HG03064 (cell line): ENCODE results near the gene SEMA3G.

Source experiments
- ATAC-seq: cut with Tn5 transposase; IDR thresholded peaks from one replicate; pipeline ENCODE4 v1.9.1; 2021; ENCODE audit warnings: low read depth; ENCODE audit not compliant: unreplicated experiment

The SEMA3G gene

DNA sequence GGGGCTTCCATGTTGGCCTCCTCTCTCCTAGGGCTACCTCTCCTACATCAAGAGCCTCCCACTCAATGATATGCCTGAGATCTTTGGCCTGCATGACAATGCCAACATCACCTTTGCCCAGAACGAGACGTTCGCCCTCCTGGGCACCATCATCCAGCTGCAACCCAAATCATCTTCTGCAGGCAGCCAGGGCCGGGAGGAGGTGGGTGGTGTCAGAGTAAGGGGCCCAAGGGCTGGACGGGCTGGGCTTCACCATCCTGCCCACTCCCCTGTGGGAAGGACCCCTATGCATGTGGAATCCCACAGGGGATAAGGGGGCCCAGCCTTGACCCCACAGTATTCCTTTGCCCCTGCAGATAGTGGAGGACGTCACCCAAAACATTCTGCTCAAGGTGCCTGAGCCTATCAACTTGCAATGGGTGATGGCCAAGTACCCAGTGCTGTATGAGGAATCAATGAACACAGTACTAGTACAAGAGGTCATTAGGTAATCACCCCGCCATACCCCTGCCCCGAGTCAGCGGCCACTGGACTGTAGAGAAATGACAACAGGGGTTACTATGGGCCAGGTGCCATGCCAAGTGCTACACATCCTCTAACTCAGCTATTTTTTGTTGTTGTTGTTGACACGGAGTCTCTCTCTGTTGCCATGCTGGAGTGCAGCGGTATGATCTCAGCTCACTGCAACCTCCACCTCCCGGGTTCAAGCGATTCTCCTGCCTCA lies 47.1 kb downstream of the SEMA3G start:
- ATAC-seq = no peak

DNA sequence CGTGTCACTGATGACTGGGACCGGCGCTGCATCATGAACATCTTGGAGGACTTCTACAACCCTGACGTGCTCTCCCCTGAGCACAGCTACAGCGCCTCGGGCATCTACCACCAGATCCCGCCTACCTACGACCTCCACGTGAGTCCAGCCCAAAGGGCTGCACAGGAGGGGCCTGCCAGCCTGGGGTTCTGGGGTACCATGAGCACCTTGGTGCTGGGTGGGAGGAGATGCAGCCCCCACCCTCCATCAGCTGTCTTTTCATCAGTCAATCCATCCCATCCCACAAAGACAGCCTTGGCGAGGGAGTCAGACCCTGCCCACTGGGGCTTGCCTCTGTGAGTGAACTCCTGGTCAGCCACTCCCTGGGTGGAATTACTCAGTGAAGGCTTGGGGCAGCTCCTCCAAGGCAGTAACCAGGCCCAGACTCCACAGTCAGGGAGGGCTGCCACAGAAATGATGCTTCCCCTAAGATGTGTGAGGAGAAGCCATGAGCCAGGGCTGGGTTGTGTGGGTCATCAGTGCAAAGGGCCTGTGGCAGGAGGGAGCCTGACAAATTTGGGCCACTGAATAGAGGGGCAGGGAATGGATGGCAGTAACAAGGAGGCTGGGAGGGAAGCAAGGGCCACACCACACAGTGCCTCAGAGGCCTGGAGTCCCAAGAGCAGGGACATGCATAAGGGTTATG lies 47.9 kb downstream of the SEMA3G start:
- ATAC-seq = no peak

DNA sequence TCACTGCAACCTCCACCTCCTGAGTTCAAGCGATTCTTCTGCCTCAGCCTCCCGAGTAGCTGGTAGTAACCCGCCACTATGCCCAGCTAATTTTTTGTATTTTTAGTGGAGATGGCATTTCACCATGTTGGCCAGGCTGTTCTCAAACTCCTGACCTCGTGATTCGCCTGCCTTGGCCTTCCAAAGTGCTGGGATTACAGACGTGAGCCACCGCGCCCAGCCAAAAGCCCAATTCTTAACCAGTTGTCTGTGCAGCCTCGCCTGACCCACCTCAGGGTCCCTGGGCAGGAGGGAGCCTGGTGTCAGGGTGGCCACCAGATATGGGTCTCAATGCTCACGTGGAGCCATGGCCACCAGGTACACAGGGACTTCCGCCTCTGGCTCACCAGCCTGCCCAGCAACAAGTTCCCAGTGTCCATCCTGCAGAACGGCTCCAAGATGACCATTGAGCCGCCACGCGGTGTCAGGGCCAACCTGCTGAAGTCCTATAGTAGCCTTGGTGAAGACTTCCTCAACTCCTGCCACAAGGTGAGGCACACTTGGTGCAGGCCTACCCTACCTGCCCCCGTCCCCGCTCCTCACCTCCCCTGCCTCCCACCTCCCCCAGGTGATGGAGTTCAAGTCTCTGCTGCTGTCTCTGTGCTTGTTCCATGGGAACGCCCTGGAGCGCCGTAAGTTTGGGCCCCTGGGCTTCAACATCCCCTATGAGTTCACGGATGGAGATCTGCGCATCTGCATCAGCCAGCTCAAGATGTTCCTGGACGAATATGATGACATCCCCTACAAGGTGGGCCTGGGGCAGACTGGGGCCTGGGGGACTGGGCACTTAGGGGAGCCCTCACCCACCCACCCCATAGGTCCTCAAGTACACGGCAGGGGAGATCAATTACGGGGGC lies 48.6 kb downstream of the SEMA3G start:
- no peak for ATAC-seq

DNA sequence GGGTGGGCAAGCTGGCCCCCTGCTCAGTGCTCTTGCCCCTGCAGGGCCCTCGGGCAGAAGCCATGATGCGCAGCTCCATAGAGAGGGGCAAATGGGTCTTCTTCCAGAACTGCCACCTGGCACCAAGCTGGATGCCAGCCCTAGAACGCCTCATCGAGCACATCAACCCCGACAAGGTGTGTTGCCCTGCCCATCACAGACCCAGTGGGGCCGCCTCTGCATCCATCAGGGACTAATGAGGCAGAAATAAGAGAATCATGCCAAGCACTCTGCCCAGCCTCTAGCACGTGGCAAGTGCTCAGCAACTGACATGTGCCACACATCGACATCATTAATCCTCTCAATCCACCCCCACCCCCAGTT lies 49.4 kb downstream of the SEMA3G start:
- ATAC-seq = no peak

DNA sequence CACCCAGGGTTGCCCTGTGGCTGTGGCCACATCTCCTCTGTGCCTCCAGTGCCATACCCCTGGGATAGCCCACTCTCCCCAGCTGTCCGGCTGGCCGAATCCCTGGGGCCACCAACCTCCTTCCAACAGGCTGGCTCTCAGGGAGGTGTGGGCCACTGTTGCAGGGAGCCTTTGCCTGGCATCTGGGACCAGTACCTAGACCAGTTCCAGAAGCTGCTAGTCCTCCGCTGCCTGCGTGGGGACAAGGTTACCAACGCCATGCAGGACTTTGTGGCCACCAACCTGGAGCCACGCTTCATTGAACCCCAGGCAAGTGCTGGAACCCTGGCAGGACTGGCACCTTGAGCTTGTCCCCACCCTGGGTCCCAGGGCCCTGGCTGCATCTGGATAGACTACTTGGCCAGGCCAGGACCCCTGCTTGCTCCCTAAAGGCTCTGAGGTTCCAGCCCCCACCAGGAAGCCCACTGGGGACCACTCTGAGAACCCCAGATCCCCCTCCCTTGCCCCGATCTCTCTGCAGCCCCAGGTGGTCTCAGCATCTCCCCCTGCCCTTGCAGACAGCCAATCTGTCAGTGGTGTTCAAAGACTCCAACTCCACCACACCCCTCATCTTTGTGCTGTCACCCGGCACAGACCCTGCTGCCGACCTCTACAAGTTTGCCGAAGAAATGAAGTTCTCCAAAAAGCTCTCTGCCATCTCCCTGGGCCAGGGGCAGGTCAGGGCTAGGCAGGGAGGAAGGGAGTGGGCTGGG lies 50.0 kb downstream of the SEMA3G start:
- ATAC-seq = no peak

DNA sequence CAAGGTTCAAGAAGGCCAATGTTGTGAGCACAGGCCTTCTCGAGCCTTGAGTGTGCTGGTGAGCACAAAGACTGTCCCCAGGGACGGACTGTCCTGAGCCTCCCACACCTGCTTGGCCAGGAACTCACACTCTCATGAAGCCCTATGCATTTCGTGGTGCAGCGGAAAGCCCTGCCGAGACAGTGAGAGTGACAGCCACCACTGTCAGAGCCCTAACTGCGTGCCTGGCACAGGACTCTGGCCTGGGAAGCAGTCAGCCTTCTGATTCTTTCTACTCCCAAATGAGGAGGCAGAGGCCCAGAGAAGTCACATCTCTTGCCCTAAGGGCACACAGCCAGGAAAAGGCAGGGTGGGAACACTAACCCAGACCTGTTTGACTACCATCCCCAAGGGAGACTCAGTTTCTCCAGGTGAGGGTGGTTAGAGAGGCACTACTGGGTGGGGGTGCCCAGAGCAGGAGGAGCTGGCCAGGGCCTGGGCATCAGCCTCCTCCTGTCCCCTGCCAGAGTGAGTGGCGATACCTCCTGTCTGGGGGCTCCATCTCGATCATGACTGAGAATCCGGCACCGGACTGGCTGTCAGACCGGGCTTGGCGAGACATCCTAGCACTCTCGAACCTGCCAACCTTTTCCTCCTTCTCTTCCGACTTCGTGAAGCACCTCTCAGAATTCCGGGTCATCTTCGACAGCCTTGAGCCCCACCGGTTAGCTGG lies 50.8 kb downstream of the SEMA3G start:
- ATAC-seq = no peak

DNA sequence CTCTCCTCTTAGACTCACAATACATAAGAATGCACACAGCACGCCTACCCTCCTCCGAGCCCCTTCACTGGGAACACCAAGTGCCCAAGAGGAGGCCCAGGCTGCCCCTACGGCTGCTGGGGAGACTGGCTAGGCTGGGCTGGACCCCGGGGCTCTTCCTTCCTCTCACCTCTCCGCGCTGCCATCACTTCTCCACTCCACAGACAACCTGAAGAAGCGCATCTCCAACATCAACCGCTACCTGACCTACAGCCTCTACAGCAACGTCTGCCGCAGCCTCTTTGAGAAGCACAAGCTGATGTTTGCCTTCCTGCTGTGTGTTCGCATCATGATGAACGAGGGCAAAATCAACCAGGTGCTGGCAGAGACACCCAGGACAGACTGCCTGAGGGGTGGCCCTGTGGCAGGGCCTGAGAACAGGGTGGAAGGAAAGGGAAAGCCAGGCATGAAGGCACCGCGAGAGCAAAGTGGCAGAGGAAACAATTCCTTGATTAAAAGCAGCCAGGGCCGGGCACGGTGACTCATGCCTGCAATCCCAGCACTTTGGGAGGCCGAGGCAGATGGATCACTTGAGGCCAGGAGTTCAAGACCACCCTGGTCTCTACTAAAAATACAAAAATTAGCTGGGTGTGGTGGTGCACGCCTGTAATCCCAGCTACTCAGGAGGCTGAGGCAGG lies 51.6 kb downstream of the SEMA3G start:
- ATAC-seq = no peak

DNA sequence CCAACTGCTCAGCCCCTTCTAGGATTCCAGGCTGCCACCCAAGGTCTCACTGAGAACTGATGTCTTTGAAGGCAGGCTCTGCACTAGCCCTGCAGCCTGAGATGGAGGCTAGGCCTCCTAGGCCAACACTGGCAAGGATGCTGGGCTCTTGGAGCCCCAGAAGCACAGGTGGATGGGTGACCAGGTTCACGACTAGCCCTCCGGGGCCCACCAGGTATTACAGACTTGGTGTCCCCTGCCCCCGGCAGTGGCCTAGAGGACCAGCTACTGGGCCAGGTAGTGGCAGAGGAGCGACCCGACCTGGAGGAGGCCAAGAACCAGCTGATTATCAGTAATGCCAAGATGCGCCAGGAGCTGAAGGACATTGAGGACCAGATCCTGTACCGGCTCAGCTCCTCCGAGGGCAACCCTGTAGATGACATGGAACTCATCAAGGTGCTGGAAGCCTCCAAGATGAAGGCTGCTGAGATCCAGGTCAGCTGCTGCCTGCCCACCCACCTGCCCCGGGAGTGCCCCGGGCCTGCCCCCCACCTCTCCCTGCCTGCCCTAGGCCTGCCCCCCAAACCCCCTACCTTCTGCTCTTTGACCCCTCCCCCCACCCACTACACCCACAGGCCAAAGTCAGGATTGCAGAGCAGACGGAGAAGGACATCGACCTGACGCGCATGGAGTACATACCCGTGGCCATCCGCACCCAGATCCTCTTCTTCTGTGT lies 52.5 kb downstream of the SEMA3G start:
- ATAC-seq = no peak

DNA sequence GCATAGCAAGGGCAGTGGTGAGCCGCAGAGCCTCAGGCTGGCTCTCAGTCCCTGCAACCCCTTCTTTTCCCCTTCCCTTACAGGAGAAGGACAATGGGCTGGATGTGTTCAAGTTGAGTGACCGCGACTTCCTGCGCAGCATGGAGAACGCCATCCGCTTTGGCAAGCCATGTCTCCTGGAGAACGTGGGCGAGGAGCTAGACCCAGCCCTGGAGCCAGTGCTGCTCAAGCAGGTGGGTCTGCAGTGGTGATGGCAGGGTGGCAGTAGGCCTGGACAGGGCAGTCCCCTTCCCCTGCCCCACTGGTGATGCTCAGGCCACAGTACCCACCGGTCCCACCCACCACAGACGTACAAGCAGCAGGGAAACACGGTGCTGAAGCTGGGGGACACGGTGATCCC lies 53.8 kb downstream of the SEMA3G start:
- ATAC-seq = no peak

DNA sequence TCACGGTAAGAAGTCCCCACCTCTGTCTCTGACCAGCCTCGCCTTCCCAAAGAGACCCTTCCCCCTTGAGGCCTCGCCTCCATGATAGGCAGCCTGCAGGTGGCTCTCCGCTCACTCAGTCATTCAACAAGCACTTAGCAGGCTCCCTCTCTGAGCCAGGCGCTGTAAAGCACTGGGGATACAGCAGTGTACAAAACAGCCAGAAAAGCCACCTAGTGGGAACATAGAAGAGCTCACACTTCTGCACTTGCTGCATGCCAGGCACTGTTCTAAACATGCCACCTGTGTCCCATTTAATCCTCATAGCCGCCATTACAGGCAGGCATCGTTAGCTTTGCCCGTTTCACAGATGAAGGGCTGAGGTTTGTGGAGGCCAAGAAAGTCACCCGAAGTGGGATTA lies 56.0 kb downstream of the SEMA3G start:
- no peak for ATAC-seq

DNA sequence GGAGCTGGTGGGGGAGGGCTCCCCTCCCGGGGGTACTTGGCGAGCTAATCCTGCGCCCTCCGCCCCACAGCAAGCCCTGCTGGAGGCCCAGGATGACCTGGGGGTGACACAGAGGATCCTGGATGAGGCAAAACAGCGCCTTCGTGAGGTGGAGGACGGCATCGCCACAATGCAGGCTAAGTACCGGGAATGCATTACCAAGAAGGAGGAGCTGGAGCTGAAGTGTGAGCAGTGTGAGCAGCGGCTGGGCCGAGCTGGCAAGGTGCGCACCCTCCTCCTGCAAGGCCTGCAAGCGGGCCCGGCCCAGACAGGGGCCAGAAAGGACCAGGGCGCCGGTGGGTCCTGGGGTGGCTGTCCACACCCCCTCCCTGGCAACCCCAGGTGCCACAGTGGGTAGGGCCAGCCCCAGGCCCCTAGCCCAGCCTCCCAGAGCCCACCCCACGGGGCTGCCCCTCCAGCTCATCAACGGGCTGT lies 56.5 kb downstream of the SEMA3G start:
- ATAC-seq = no peak

DNA sequence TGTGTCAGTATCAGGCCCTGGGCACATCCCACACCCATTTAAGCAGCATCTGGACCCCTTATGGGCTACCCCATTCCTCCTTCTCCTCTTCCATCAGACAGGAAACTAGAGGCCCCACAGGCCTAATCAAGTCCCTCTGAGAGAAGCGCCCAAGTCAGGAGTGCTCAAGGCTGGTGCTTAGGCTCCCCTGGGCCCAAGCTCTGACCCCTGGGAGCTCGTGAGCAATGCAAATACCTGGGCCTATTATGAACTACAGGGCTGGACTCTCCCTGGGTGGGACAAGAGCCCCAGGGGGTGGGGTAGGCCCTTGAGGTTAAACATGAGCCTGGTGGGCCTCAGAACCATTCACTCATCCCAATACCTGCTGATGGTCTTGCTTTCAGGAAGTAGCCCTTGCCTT lies 57.4 kb downstream of the SEMA3G start:
- no peak for ATAC-seq

DNA sequence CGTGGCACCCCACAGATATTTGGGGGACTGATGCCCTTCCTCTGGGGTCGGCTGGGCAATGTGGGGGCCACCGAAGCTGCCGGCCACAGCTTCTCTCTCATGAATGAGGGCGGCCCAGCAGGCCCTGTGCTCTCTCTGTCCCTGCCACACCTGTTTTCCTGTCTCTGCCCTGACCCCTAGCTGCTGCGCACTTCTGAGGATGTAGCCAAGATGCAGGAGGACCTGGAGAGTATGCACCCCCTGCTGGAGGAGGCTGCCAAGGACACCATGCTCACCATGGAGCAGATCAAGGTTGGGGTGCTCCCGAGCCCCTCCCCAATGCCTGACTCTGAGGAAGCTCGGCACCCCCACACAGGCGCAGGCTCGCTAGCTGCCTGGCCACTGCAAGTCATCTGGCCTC lies 59.7 kb downstream of the SEMA3G start:
- no peak for ATAC-seq

DNA sequence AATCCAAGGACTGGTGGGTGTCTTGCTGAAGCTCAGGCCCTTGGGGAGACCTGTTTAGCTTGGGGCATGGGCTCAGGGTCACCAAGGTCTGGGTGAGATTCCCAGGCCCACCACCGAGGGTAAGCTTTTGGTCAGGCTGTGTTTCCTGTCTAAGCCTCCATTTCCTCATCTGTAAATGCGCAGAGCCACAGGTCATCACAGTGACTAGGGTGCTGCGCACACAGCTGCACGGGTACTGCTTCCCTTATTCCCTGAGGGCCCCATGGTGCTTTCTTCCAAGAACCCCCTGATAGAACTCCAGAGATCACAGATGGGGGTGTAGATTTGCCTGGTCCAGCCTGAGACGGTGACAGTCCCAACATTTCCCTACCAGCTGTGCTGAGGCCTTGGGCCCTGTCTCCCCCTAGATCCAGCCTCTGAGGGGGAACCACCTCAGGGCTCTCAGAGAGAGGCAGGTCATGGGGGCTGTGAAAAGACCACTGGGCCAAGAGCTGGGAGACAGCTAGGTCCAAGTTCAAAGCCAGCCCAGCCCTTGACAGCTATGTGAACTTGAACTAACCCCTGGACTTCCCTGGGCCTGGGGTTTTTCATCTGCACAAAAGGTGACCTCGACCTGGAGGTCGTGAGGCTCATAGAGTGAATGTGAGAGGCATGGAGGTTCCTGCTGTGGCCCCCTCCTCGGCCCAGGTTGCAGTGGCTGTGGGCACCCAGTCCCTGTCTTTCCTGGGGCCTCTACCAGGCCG lies 60.7 kb downstream of the SEMA3G start:
- no peak for ATAC-seq

DNA sequence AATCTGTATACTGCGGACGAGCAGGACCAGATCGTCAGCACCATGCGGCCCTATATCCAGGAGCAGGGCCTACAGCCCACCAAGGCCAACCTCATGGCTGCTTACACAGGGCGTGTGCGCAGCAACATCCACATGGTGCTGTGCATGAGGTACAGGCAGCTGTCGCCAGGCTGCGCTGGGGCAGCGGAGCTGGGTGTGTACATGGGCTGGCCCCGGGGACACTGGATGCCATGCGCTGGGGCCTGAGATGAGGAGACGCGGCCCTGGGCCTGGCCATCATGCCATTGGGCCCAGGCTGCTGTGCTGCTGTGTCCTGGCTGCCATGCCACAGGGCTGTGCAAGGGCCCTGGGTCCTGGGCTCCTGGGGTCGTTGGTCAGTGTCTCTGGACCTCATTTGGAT lies 61.5 kb downstream of the SEMA3G start:
- no peak for ATAC-seq
